Measurements from ENCODE around the gene ABLIM2.
"Not testable (repeated sequence)": the region's sequence is repeated elsewhere in the genome, so short reads cannot be mapped to it uniquely, and the experiment has no call there.

Gene ABLIM2

GRCh38 chr4:8146157-8146556, 12.5 kb downstream of the ABLIM2 start:
- no peak overlapping the region for H3K4me3 ChIP-seq (ENCODE audit: low read length)
- TF ChIP-seq, protein P1, sequence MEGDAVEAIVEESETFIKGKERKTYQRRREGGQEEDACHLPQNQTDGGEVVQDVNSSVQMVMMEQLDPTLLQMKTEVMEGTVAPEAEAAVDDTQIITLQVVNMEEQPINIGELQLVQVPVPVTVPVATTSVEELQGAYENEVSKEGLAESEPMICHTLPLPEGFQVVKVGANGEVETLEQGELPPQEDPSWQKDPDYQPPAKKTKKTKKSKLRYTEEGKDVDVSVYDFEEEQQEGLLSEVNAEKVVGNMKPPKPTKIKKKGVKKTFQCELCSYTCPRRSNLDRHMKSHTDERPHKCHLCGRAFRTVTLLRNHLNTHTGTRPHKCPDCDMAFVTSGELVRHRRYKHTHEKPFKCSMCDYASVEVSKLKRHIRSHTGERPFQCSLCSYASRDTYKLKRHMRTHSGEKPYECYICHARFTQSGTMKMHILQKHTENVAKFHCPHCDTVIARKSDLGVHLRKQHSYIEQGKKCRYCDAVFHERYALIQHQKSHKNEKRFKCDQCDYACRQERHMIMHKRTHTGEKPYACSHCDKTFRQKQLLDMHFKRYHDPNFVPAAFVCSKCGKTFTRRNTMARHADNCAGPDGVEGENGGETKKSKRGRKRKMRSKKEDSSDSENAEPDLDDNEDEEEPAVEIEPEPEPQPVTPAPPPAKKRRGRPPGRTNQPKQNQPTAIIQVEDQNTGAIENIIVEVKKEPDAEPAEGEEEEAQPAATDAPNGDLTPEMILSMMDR (conservative IDR thresholded peaks at IDR 0.05; ENCODE audit: low read depth, low read length) = no peak
- DNase-seq (ENCODE audit: low read depth) = no peak

GRCh38 chr4:8144359-8144758, 14.3 kb downstream of the ABLIM2 start:
- DNase-seq (ENCODE audit: low read depth) = no peak
- no peak overlapping the region for H3K4me3 ChIP-seq (ENCODE audit: low read length)
- TF ChIP-seq, protein P1 (conservative IDR thresholded peaks at IDR 0.05; ENCODE audit: low read depth, low read length) = no peak

DNA sequence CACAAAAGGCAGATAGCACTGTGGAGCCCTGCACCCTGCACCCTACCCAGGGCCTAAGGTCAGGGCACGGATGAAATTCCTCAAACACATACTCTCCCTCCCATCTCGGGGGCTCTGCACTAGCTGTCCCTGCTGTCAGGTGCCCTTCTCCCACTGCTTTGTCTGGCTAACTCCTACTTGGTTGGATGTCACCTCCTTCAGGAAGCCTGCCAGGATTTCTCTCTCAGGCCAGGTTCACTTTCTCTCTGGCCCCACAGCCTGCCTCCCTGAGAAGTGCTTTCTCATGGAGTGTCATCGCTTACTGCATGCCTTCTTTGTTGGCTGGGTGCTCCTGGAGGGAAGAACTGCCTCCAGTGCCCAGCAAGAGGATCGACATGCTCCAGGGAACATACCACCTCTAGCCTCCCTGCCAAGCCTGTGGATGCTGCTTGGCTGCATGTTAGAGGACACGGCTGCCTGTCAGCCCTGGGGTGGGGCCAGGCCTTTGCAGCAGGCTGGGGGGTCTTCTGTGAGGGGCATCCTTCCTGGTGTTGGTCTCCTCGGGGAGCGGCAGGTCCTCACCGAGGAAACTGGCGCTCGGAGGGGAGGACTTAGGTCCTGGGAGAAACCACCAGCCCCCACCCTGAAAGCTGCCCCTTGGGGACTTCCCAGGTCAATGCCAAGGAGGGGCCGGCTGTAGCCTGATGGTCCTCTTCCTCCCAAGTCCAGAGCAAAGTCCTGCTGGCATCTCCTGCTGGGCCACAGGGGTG, 15.0 kb downstream of the ABLIM2 start:
- no peak overlapping the region for H3K4me3 ChIP-seq (ENCODE audit: low read length)
- no peak for DNase-seq (ENCODE audit: low read depth)
- TF ChIP-seq, protein P1 (conservative IDR thresholded peaks at IDR 0.05; ENCODE audit: low read depth, low read length) = no peak

- TF ChIP-seq, protein P1 (conservative IDR thresholded peaks at IDR 0.05; ENCODE audit: low read depth, low read length) = no peak
- no peak overlapping the region for H3K4me3 ChIP-seq (ENCODE audit: low read length)
- DNase-seq (ENCODE audit: low read depth) = no peak
Observed at GRCh38 chr4:8142556-8142955, 16.1 kb downstream of the ABLIM2 start.

DNA sequence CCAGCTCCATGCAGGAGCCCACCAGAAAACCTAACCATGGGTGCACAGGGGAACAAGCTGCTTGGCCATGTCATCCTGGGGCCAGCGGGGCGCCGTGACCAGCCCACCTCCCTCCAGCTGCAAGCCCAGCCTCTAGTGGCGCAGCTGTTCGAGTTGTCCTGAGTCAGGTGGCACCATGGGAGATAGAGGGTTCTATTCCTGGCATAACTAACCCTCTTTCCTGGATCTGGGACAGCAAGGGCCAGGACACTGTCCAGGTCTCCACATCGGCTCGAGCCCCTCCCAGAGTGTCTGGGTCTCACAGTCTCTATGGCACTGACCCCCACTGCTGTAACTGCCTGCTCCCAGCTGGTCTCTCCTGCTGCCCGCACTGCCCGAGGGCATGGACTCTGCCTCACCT, 16.7 kb downstream of the ABLIM2 start:
- no peak for DNase-seq (ENCODE audit: low read depth)
- H3K4me3 ChIP-seq (ENCODE audit: low read length) = no peak overlapping the region
- TF ChIP-seq, protein P1 (conservative IDR thresholded peaks at IDR 0.05; ENCODE audit: low read depth, low read length) = no peak

- H3K4me3 ChIP-seq (ENCODE audit: low read length) = no peak overlapping the region
- TF ChIP-seq, protein P1 (conservative IDR thresholded peaks at IDR 0.05; ENCODE audit: low read depth, low read length) = no peak
- DNase-seq (ENCODE audit: low read depth) = no peak
Observed at GRCh38 chr4:8140915-8141314, 17.7 kb downstream of the ABLIM2 start.

DNA sequence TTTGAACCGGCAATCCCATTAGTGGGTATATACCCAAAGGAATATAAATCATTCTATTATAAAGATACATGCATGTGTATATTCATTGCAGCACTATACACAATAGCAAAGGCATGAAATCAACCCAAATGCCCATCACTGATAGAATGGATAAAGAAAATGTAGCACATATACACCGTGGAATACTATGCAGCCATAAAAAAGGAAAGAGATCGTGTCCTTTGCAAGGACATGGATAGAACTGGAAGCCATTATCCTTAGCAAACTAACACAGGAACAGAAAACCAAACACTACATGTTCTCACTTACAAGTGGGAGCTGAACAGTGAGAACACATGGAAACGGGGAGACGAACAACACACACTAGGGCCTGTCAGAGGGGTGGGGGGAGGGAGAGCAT, 18.9 kb downstream of the ABLIM2 start:
- H3K4me3 ChIP-seq (ENCODE audit: low read length); DNase-seq (ENCODE audit: low read depth): not testable (repeated sequence)

All from retinal pigment epithelial cell (primary cell).